ENCODE results near the gene COG3. TPM values are rescaled to one million over a fixed set of nuclear protein-coding genes. Genes with fewer than 3 reads are reported as not detected.
"Not testable (repeated sequence)": the region's sequence is repeated elsewhere in the genome, so short reads cannot be mapped to it uniquely, and the experiment has no call there.

The COG3 gene
- total and polyA plus RNA-seq, 11 donors, result 7.7 to 23.1 (median 15.2) TPM

GRCh38 chr13:45417790-45418534, 46.8 kb upstream of the COG3 start, which contains the start of gene SLC25A30:
SLC25A30 (minus strand) TSS chr13:45418373; CDS start chr13:45411425, 6,948 bp downstream.
- 0% methylated on average over 37 to 64 of the region's 64 CpGs for WGBS, 4 donors
- Histone ChIP-seq H3K36me3 (no peaks in the 10 kb centered on the region), H3K27ac (peak within 1 kb of the TSS; percentile 72 to 96 (median 92)), H3K27me3 (no peaks in the 10 kb centered on the region), H3K4me3 (peak within 1 kb of the TSS; percentile 55 to 95 (median 82)), H3K9me3 (no peaks in the 10 kb centered on the region), H3K4me1 (peaks cover 3 to 40% (median 25%) of the 10 kb centered on the region in 12 donors)
- DNase-seq (peak; percentile 95 to 98 (median 97)), ATAC-seq (peak; percentile 98)
- TF ChIP-seq CTCF (IDR thresholded peaks at IDR 0.05) (no peak), POLR2A (IDR thresholded peaks at IDR 0.05) (peak in 1 of 2 donors; percentile 89)
- intact Hi-C loops (cut with DNase I), result loop anchor here in 5 of 10 donors (2.0 to 5.0 kb wide), 2 partner anchors 44 to 47 kb away; partner anchors contain the start of gene COG3 (in 5 of the 5)

- Histone ChIP-seq H3K27ac (peak overlapping the region in 1 of 12 donors; percentile 96), H3K4me1 (peaks cover 3 to 29% (median 19%) of the 10 kb centered on the region in 12 donors)
- not testable (repeated sequence) for H3K9me3 ChIP-seq, DNase-seq, H3K36me3 ChIP-seq, ATAC-seq, H3K4me3 ChIP-seq, H3K27me3 ChIP-seq
- WGBS, 4 donors, result 95 to 98% (median 97%) methylated on average over 16 of the region's 16 CpGs
- intact Hi-C loops (cut with DNase I), result loop anchor here in 4 of 10 donors (5.0 kb wide), 1 partner anchor 43 kb away; the partner anchor contains the start of gene COG3 (in 4 of the 4)
Measured at GRCh38 chr13:45419389-45419788, 45.4 kb upstream of the COG3 start.

- Histone ChIP-seq H3K4me3 (no peak overlapping the region), H3K27ac (no peak overlapping the region), H3K36me3 (no peaks in the 10 kb centered on the region), H3K4me1 (peaks cover 3 to 25% (median 15%) of the 10 kb centered on the region in 12 donors), H3K9me3 (no peaks in the 10 kb centered on the region), H3K27me3 (no peaks in the 10 kb centered on the region)
- TF ChIP-seq POLR2A (IDR thresholded peaks at IDR 0.05), result no peak
- no peak for TF ChIP-seq CTCF (IDR thresholded peaks at IDR 0.05)
- 87 to 100% (median 93%) methylated on average over 1 of the region's 1 CpG for WGBS, 4 donors
- intact Hi-C loops (cut with DNase I), result loop anchor here in 4 of 10 donors (5.0 kb wide), 1 partner anchor 42 kb away; the partner anchor contains the start of gene COG3 (in 4 of the 4)
- ATAC-seq (no peak), DNase-seq (no peak)
Measured at GRCh38 chr13:45419945-45420344, 44.8 kb upstream of the COG3 start.

- ATAC-seq (no peak), DNase-seq (no peak)
- no peaks in the 10 kb centered on the region for H3K9me3 ChIP-seq
- TF ChIP-seq POLR2A (IDR thresholded peaks at IDR 0.05) (no peak), CTCF (IDR thresholded peaks at IDR 0.05) (no peak)
- WGBS, 4 donors, result 68 to 78% (median 75%) methylated on average over 3 of the region's 3 CpGs
- no peak overlapping the region for H3K27ac ChIP-seq
- intact Hi-C loops (cut with DNase I), result no loop called here
- no peaks in the 10 kb centered on the region for H3K36me3 ChIP-seq
- no peaks in the 10 kb centered on the region for H3K4me1 ChIP-seq
- H3K4me3 ChIP-seq, result no peak overlapping the region
- no peaks in the 10 kb centered on the region for H3K27me3 ChIP-seq
Measured at GRCh38 chr13:45422731-45423292, 41.9 kb upstream of the COG3 start.

- H3K4me1 ChIP-seq; intact Hi-C loops (cut with DNase I); H3K4me3 ChIP-seq; H3K27me3 ChIP-seq; ATAC-seq; H3K9me3 ChIP-seq; H3K36me3 ChIP-seq; H3K27ac ChIP-seq; DNase-seq: not testable (repeated sequence)
- WGBS, 4 donors, result 83 to 86% (median 84%) methylated on average over 16 of the region's 16 CpGs
Measured at GRCh38 chr13:45426056-45426841, 38.5 kb upstream of the COG3 start.

All from heart left ventricle (tissue), 16 donors.